Mesendoderm (in vitro differentiated cells): ENCODE results near the gene CAMK1G.

ENCODE experiments used
- DNase-seq: peaks from one replicate; pipeline ENCODE4 v3.0.0; 2013
- H2AK5ac ChIP-seq: 2 replicates; pipeline ENCODE4 v1.6.1; 2013; ENCODE audit warnings: low read length, inconsistent platforms
- H2BK120ac ChIP-seq: 2 replicates; pipeline ENCODE4 v1.6.1; 2013; ENCODE audit warnings: low read depth, mild to moderate bottlenecking, low read length, moderate library complexity, mixed read lengths
- H2BK15ac ChIP-seq: replicated peaks from 2 replicates; pipeline ENCODE4 v1.6.1; 2013; ENCODE audit warnings: low read depth, mild to moderate bottlenecking, moderate library complexity
- H2BK5ac ChIP-seq: 2 replicates; pipeline ENCODE4 v1.6.1; 2013; ENCODE audit warnings: low read length, inconsistent platforms
- H3K18ac ChIP-seq: 2 replicates; pipeline ENCODE4 v1.6.1; 2013; ENCODE audit warnings: mild to moderate bottlenecking, low read length, mixed read lengths
- H3K23ac ChIP-seq: one replicate; pipeline ENCODE4 v1.6.1; 2013; ENCODE audit warnings: low read length
- H3K27ac ChIP-seq: 2 replicates; pipeline ENCODE4 v1.5.1; 2013; ENCODE audit warnings: low read depth, mild to moderate bottlenecking, inconsistent platforms, low read length, moderate library complexity
- H3K27me3 ChIP-seq: 2 replicates; pipeline ENCODE4 v1.6.1; 2013; ENCODE audit warnings: low read length, control low read depth, mild to moderate bottlenecking, inconsistent platforms; ENCODE audit not compliant: insufficient read depth, poor library complexity
- H3K36me3 ChIP-seq: 2 replicates; pipeline ENCODE4 v1.6.1; 2013; ENCODE audit warnings: low read length, inconsistent platforms; ENCODE audit not compliant: control insufficient read depth, insufficient read depth
- H3K4ac ChIP-seq: one replicate; pipeline ENCODE4 v1.6.1; 2013; ENCODE audit warnings: low read depth, mild to moderate bottlenecking, low read length, moderate library complexity
- H3K4me1 ChIP-seq: 2 replicates; pipeline ENCODE4 v1.6.1; 2013; ENCODE audit warnings: low read depth, low read length, inconsistent platforms; ENCODE audit not compliant: control insufficient read depth
- H3K4me2 ChIP-seq: 2 replicates; pipeline ENCODE4 v1.6.1; 2013; ENCODE audit warnings: low read length
- H3K4me3 ChIP-seq: 2 replicates; pipeline ENCODE4 v1.5.1; 2013; ENCODE audit warnings: mild to moderate bottlenecking, low read length
- H3K56ac ChIP-seq: one replicate; pipeline ENCODE4 v1.6.1; 2013; ENCODE audit warnings: low read length
- H3K79me1 ChIP-seq: 2 replicates; pipeline ENCODE4 v1.6.1; 2013; ENCODE audit warnings: low read length, inconsistent platforms
- H3K79me2 ChIP-seq: 2 replicates; pipeline ENCODE4 v1.6.1; 2013; ENCODE audit warnings: mild to moderate bottlenecking, low read length; ENCODE audit not compliant: control insufficient read depth, insufficient read depth
- H3K9ac ChIP-seq: 2 replicates; pipeline ENCODE4 v1.6.1; 2013; ENCODE audit warnings: low read length, inconsistent platforms
- H4K5ac ChIP-seq: one replicate; pipeline ENCODE4 v1.6.1; 2013; ENCODE audit warnings: low read length
- H4K8ac ChIP-seq: one replicate; pipeline ENCODE4 v1.6.1; 2013; ENCODE audit warnings: low read depth, mild to moderate bottlenecking, control low read depth, low read length, moderate library complexity
- WGBS: extraction: QIAGEN DNeasy Blood & Tissue Kit; methylation state at CpG from one replicate; pipeline ENCODE4 v1.1.7; 2013; ENCODE audit warnings: low lambda C conversion rate, missing lambda C conversion rate; ENCODE audit not compliant: insufficient coverage; ENCODE audit errors: extremely low coverage; 5-methylcytosine and 5-hydroxymethylcytosine counted together

CAMK1G gene

DNA sequence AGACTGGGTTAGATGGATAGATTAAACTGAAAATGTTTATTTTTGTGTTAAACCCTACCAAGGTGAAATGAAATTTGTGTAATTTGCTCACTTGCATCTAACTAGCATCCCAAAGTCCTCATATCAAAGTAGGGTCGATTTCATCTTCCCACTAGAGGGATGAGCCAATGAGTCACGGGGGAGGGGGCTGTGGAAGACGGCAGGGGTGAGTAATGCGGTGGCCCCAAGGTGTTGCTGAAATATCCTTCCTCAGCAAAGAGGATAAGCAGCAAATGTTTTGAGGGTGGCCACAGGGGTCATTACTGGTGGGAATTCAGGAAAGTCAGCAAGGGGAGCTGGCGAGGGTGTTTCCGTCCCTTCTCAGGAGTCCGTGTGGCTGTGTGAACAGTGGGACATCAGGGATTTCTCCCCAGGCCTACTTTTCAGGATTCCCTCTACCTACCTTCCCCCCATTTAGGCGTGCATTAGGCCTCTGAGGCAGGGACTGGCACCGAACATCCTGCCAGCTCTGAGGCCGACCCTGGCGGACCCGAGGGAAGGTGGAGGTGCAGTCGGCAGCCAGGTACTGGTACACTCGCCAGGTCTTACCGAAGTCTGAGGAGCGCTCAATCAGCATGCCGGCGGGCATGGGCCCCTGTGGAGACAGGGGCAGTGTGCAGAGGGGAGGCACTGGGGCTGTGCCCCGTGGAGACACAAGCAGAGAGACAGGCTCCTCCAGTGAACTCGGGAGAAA lies 50.7 kb downstream of the CAMK1G start:
- no CpG with 5 or more reads among the region's 20 CpGs for WGBS

DNA sequence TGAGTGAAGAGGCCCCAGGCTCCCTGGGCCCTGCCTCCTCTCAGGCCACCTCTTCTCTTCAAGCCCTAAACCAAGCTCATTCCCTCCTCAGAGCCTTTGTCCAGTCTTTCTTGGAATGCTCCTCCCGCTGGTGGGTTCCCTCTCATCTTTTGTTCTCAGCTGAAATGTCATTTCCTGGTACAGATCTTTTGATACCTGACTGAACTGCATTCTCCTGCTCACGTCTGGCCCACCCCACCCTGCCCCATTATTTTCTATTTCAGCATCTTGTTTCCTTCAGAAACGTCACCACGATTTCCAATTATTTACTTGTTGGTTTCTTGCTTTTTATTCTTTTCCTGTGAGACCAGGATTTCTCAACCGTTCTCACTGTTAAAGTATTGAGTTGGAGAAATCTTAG lies 52.3 kb downstream of the CAMK1G start:
- Histone ChIP-seq H3K4me1 (no peaks in the 10 kb centered on the region), H4K5ac (no peak overlapping the region), H3K4me2 (no peak overlapping the region), H3K18ac (no peak overlapping the region), H4K8ac (no peak overlapping the region), H2BK5ac (no peak overlapping the region), H2BK120ac (no peak overlapping the region), H3K4ac (no peak overlapping the region), H3K27ac (no peak overlapping the region), H3K27me3 (no peaks in the 10 kb centered on the region), H3K9ac (no peak overlapping the region), H3K36me3 (no peaks in the 10 kb centered on the region), H3K79me1 (no peaks in the 10 kb centered on the region), H3K4me3 (no peak overlapping the region), H2AK5ac (no peak overlapping the region), H3K23ac (no peak overlapping the region), H3K79me2 (no peaks in the 10 kb centered on the region), H2BK15ac (no peak overlapping the region), H3K56ac (no peak overlapping the region)
- no CpG with 5 or more reads among the region's 5 CpGs for WGBS
- DNase-seq = no peak

More for the DNA sequence above, 50.7 kb downstream of the CAMK1G start:
- Histone ChIP-seq H2BK5ac (no peak overlapping the region), H3K79me1 (no peaks in the 10 kb centered on the region), H3K23ac (no peak overlapping the region), H3K9ac (no peak overlapping the region), H3K27ac (no peak overlapping the region), H3K36me3 (no peaks in the 10 kb centered on the region), H3K56ac (no peak overlapping the region), H4K5ac (no peak overlapping the region), H3K79me2 (no peaks in the 10 kb centered on the region), H3K4me1 (no peaks in the 10 kb centered on the region), H2BK120ac (no peak overlapping the region), H2AK5ac (no peak overlapping the region), H3K4me2 (no peak overlapping the region), H3K4me3 (no peak overlapping the region), H3K4ac (no peak overlapping the region), H3K27me3 (no peaks in the 10 kb centered on the region), H2BK15ac (no peak overlapping the region), H4K8ac (no peak overlapping the region), H3K18ac (no peak overlapping the region)
- DNase-seq = no peak

DNA sequence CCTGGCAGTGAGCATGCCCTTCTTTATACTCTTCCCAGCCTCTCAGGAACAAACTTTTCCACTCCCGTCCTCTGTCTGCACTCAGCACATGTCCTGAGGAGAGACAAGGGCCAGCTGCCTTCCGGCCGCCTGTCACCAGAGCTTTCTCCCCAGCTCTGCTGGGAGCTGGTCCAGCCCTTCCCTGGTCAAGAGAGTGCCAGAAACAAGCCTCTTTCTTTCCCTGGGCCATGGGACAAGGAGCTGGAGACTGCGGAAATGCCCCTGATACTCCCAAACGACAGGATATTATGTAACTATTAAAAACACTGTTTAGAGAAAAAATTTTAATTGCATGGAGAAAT lies 58.3 kb downstream of the CAMK1G start:
- no peaks in the 10 kb centered on the region for H3K4me1 ChIP-seq
- H3K79me1 ChIP-seq = no peaks in the 10 kb centered on the region
- no peak for DNase-seq
- H3K36me3 ChIP-seq = no peaks in the 10 kb centered on the region
- no peak overlapping the region for H3K4me3 ChIP-seq
- H3K23ac ChIP-seq = no peak overlapping the region
- H3K4me2 ChIP-seq = no peak overlapping the region
- H4K8ac ChIP-seq = no peak overlapping the region
- no peak overlapping the region for H3K18ac ChIP-seq
- H2AK5ac ChIP-seq = no peak overlapping the region
- H4K5ac ChIP-seq = no peak overlapping the region
- no peak overlapping the region for H3K4ac ChIP-seq
- H3K9ac ChIP-seq = no peak overlapping the region
- H2BK15ac ChIP-seq = no peak overlapping the region
- no peaks in the 10 kb centered on the region for H3K79me2 ChIP-seq
- H2BK120ac ChIP-seq = no peak overlapping the region
- H3K27ac ChIP-seq = no peak overlapping the region
- no peak overlapping the region for H2BK5ac ChIP-seq
- H3K56ac ChIP-seq = no peak overlapping the region
- WGBS = no CpG with 5 or more reads among the region's 5 CpGs
- no peaks in the 10 kb centered on the region for H3K27me3 ChIP-seq

DNA sequence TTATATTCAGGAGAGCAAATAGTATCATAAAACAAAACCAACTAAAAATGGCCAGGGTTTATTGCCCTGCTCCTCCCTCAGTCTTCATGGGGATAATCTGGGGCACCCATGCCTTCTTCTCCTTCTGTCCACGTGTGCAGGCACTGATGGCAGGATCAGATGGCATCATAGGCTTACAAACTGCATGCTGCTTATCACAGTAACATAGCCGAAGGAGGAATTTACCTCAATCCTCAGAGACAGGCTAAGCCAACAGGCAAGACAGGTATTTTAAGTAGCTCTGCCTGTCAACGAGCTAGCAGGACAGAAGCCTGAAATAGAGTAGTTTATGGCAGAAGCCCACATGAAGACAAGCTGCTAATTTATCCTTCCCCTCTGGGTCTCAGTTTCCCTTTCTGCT lies 59.3 kb downstream of the CAMK1G start:
- H3K18ac ChIP-seq = no peak overlapping the region
- no peaks in the 10 kb centered on the region for H3K79me1 ChIP-seq
- no CpG with 5 or more reads among the region's 3 CpGs for WGBS
- H3K4ac ChIP-seq = no peak overlapping the region
- H3K4me2 ChIP-seq = no peak overlapping the region
- H2AK5ac ChIP-seq = no peak overlapping the region
- no peak overlapping the region for H3K56ac ChIP-seq
- no peak for DNase-seq
- no peak overlapping the region for H2BK15ac ChIP-seq
- H3K23ac ChIP-seq = no peak overlapping the region
- H3K36me3 ChIP-seq = no peaks in the 10 kb centered on the region
- H3K4me3 ChIP-seq = no peak overlapping the region
- no peak overlapping the region for H4K8ac ChIP-seq
- H2BK120ac ChIP-seq = no peak overlapping the region
- no peak overlapping the region for H3K27ac ChIP-seq
- H3K27me3 ChIP-seq = no peaks in the 10 kb centered on the region
- no peak overlapping the region for H4K5ac ChIP-seq
- H3K79me2 ChIP-seq = no peaks in the 10 kb centered on the region
- H3K9ac ChIP-seq = no peak overlapping the region
- no peaks in the 10 kb centered on the region for H3K4me1 ChIP-seq
- H2BK5ac ChIP-seq = no peak overlapping the region

DNA sequence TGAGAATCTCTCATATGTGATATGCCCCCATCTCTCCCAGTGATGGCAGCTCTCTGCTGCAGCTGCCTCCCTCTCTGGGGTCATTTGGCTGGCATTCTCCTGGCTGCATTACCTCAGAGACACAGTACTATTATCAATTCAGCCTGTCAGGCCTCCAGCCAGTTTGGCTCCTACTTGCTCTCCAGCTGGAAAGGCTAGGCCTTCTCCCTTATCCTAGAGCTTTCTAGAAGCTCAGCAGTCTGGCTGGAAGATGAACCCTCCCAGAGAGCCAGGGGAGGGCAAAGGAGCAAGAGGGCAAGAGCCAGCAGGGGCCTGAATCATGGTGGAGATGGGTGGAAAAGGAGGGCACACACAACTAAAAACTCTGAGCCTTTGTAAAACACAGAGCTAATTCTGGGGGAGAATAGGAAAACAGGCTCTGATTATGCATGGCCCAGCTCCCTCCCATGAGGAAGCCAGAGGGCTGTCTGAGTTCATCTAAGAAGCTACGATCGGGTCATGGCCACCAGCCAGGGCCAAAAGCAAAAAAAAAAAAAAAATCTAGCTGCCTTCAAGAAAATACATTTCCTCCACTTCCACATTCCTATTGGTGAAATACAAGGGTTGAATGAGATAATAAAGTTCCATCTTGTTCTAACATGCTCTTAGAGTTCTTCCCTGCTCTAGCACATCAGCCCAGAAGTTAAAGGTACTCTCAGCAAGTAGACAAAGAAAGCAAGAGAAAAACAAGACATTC lies 59.9 kb downstream of the CAMK1G start:
- WGBS = no CpG with 5 or more reads among the region's 2 CpGs
- no peak for DNase-seq
- Histone ChIP-seq H3K79me2 (no peaks in the 10 kb centered on the region), H3K4me1 (no peaks in the 10 kb centered on the region), H3K4me2 (no peak overlapping the region), H3K4ac (no peak overlapping the region), H3K36me3 (no peaks in the 10 kb centered on the region), H4K5ac (no peak overlapping the region), H3K79me1 (no peaks in the 10 kb centered on the region), H3K27ac (no peak overlapping the region), H3K56ac (no peak overlapping the region), H2BK15ac (no peak overlapping the region), H4K8ac (no peak overlapping the region), H3K27me3 (no peaks in the 10 kb centered on the region), H3K9ac (no peak overlapping the region), H3K4me3 (no peak overlapping the region), H2BK5ac (no peak overlapping the region), H2AK5ac (no peak overlapping the region), H2BK120ac (no peak overlapping the region), H3K18ac (no peak overlapping the region), H3K23ac (no peak overlapping the region)
